Endothelial cell (in vitro differentiated cells): ENCODE results near the gene LMF1. TPM values are rescaled to one million over a fixed set of nuclear protein-coding genes. Genes with fewer than 3 reads are reported as not detected.

Experiments used
- DNase-seq: peaks from one replicate; pipeline ENCODE4 v3.0.0; 2021; ENCODE audit warnings: low spot score
- H3K27ac Mint-ChIP-seq: one replicate; pipeline ENCODE4 v1.8.0; 2021; ENCODE audit warnings: mixed read lengths, inconsistent platforms; ENCODE audit not compliant: unreplicated experiment
- H3K27me3 Mint-ChIP-seq: one replicate; pipeline ENCODE4 v1.8.0; 2021; ENCODE audit warnings: mild to moderate bottlenecking, moderate library complexity, mixed read lengths, inconsistent platforms; ENCODE audit not compliant: unreplicated experiment
- H3K36me3 Mint-ChIP-seq: one replicate; pipeline ENCODE4 v1.8.0; 2021; ENCODE audit warnings: mild to moderate bottlenecking, low read depth, mixed read lengths, inconsistent platforms; ENCODE audit not compliant: unreplicated experiment
- H3K4me1 Mint-ChIP-seq: one replicate; pipeline ENCODE4 v1.8.0; 2021; ENCODE audit warnings: mild to moderate bottlenecking, mixed read lengths, inconsistent platforms; ENCODE audit not compliant: unreplicated experiment
- H3K4me3 Mint-ChIP-seq: one replicate; pipeline ENCODE4 v1.8.0; 2021; ENCODE audit warnings: mild to moderate bottlenecking, mixed read lengths, inconsistent platforms; ENCODE audit not compliant: unreplicated experiment
- H3K9me3 Mint-ChIP-seq: one replicate; pipeline ENCODE4 v1.8.0; 2021; ENCODE audit warnings: mixed read lengths, inconsistent platforms; ENCODE audit not compliant: unreplicated experiment
- CTCF ChIP-seq: fragments of 200-600 bp; sonication (generic); IDR thresholded peaks from one replicate; pipeline ENCODE4 v1.5.0; 2021; ENCODE audit warnings: antibody characterized with exemption; ENCODE audit not compliant: unreplicated experiment
- total RNA-seq: library from RNA; stranded (reverse); fragmentation: NEBNext Ultra II Directional; extraction: Animal tissue kit (Norgen Biotek cat#: 25700); gene quantifications from one replicate; pipeline ENCODE4 v1.2.1, GENCODE V29; 2021; ENCODE audit not compliant: unreplicated experiment

The LMF1 gene
- total RNA-seq, 1 donor from 2014 or later, result 21.7 TPM

DNA sequence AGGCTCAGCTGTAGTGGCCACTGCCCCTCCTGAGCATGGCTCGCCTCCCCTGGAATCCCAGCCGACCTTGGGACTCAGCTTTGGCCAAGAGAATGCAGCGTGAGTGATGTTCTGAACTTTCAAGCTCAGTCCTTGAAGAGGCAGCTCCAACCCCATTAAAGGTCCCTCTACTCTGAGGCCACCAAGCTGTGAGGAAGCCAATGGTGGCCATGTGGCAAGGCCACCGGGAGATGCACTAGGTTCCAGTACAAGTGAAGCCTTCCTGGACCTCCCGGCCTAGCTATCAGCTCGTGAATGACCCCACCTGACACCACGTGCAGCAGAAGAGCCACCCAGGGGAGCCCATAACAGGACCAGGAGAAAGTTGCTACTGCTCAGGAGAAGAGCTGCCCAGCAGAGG lies 88.5 kb downstream of the LMF1 start:
- H3K27me3 Mint-ChIP-seq, result peaks cover 12% of the 10 kb centered on the region
- DNase-seq, result no peak
- H3K4me3 Mint-ChIP-seq, result no peak overlapping the region
- no peak for TF ChIP-seq CTCF
- H3K4me1 Mint-ChIP-seq, result no peaks in the 10 kb centered on the region
- H3K36me3 Mint-ChIP-seq, result no peaks in the 10 kb centered on the region
- H3K27ac Mint-ChIP-seq, result no peak overlapping the region
- no peaks in the 10 kb centered on the region for H3K9me3 Mint-ChIP-seq

DNA sequence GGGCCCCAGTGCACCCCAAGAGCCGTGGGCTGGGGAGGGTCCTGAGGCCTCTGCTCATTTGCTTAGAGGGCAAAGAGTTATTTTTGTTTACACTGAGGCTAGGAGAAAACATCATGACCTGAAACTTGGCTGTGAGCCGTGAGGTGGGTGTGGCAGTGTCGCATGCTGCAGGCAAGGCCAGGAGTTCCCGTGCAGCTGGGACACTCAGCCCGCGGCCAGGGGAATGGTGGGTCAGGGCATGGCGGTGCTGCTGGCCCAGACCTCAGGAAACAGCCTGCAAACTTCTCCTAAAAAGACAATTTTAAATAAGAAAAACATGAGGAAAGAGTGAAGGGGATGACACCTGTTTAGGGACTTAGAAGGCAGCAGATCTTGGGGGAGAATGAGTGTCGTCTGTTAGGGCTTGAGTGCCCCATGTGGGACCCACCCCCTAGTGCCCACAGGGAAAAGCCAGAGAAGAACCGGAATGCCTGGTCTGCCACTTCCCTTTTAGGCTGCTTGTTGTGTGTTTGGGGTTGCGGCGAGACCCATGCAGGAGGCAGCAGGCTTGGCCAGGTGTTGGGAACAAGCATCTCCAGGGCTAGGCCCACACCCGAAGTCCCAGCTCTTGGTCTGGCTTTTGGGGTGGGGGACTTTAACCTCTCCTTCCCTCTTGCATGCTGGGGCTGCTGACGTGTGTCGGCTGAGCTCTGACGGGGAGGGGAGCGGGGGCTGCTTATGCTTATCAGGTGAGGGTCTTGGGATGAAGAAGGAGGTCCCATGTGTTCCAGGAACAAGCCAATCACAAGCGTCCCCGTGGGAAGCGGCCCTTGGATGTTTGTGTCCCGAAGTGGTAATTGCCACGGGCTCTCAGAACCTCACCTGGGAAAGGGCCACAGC lies 89.3 kb downstream of the LMF1 start:
- Mint-ChIP-seq H3K4me3 (no peak overlapping the region), H3K27me3 (peaks cover 12% of the 10 kb centered on the region), H3K27ac (no peak overlapping the region), H3K36me3 (no peaks in the 10 kb centered on the region), H3K9me3 (no peaks in the 10 kb centered on the region), H3K4me1 (no peaks in the 10 kb centered on the region)
- TF ChIP-seq CTCF, result no peak
- DNase-seq, result no peak

GRCh38 chr16:880471-881171 lies 90.2 kb downstream of the LMF1 start:
- Mint-ChIP-seq H3K27me3 (peaks cover 12% of the 10 kb centered on the region), H3K4me3 (no peak overlapping the region), H3K36me3 (no peaks in the 10 kb centered on the region), H3K9me3 (no peaks in the 10 kb centered on the region), H3K27ac (no peak overlapping the region), H3K4me1 (no peaks in the 10 kb centered on the region)
- DNase-seq, result no peak
- no peak for TF ChIP-seq CTCF

- Mint-ChIP-seq H3K9me3 (no peaks in the 10 kb centered on the region), H3K27ac (no peak overlapping the region), H3K36me3 (no peaks in the 10 kb centered on the region), H3K4me1 (no peaks in the 10 kb centered on the region), H3K27me3 (peaks cover 12% of the 10 kb centered on the region), H3K4me3 (no peak overlapping the region)
- DNase-seq, result no peak
- TF ChIP-seq CTCF, result no peak
Measured at GRCh38 chr16:879986-880385, 90.8 kb downstream of the LMF1 start.

- Mint-ChIP-seq H3K4me3 (no peak overlapping the region), H3K27me3 (peaks cover 12% of the 10 kb centered on the region), H3K27ac (no peak overlapping the region), H3K9me3 (no peaks in the 10 kb centered on the region), H3K36me3 (no peaks in the 10 kb centered on the region), H3K4me1 (no peaks in the 10 kb centered on the region)
- TF ChIP-seq CTCF, result no peak
- no peak for DNase-seq
Measured at GRCh38 chr16:879461-879861, 91.3 kb downstream of the LMF1 start.
